Stimulated activated CD4-positive, alpha-beta T cell treated with anti-CD3 and anti-CD28 coated beads, TNF-alpha, amount 100 ng/mL, for 48 hours (primary cell): ENCODE results near the gene COL19A1.

ENCODE experiments used
- DNase-seq, 3 donors: peaks; one replicate each; pipeline ENCODE4 v3.0.0-alpha.2; 2020; ENCODE audit warnings: low read depth in 3 of 3

The COL19A1 gene

DNA sequence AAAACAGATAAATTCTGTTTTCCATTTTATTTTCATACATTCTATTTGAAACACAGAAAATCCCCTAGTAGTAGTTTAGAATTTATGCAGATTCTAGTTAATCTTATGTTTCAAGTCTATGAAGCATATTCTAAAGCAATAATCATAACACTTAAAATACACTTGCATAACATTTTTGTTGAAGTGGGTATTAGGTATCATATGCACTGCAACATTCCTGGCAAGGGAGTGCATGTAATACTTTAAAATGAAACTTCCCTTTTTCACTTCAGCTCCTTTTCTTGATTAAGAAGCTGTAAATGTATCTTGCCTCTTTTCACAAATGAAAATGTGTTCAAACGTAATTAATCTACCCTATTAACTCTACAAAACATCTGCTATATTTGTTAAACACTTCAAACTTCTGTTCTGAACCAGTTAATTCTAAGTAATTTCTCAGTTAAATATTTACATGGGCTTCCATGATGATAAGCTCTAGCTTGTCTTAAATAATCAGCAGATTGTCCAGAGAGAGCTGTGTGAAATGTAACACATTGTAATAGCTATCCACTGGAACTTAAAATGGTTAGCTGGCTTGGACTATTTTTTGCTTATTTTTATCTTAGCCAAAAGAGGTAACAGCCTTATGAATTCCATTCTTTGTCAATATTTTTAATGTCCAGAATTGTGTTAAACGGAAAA, 192.8 kb downstream of the COL19A1 start:
- no peak for DNase-seq

- no peak for DNase-seq
Measured at GRCh38 chr6:70060680-70061079, 194.3 kb downstream of the COL19A1 start.

GRCh38 chr6:70061546-70061945, 195.2 kb downstream of the COL19A1 start:
- no peak for DNase-seq

- DNase-seq, result no peak
Measured at GRCh38 chr6:70062010-70062409, 195.7 kb downstream of the COL19A1 start.

- no peak for DNase-seq
Measured at GRCh38 chr6:70072540-70073179, 206.3 kb downstream of the COL19A1 start.

DNA sequence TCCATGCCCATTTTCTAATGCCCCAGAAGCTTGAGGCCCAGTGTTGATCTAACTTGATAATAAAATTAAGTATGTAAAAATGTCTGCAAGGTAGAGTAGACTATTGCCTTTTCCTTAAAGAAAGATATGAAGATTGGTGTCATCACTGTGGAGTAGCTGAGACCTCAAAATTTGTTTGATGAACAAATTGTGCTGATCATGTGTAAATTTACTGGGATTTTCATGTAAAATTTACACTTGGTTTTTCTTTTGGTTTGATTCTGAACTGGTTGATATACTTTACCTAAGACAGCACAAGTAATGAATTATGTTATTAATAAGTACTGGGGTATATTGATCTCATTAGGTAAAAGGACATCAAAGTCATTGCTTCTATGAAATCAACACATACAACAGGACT, 207.3 kb downstream of the COL19A1 start:
- no peak for DNase-seq

DNA sequence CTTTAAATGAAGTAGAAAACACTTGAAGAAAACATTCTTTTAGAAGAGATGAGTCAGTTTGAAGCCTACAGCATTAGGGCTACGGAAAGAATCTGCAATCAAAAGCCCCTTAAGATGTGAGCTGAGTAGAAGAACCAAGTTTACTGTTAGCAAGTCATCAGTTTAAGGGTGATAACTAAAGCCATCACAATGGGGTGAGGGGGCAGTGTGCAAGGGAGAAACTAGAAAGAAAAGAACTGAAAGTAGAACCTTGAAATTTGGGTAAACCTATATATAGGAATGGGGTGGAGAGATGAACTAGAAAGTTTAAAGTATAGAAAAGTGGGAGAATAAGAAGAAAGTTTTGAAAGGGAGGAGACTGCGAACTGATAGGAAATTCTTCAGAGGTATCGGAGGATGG, 212.9 kb downstream of the COL19A1 start:
- no peak for DNase-seq

DNA sequence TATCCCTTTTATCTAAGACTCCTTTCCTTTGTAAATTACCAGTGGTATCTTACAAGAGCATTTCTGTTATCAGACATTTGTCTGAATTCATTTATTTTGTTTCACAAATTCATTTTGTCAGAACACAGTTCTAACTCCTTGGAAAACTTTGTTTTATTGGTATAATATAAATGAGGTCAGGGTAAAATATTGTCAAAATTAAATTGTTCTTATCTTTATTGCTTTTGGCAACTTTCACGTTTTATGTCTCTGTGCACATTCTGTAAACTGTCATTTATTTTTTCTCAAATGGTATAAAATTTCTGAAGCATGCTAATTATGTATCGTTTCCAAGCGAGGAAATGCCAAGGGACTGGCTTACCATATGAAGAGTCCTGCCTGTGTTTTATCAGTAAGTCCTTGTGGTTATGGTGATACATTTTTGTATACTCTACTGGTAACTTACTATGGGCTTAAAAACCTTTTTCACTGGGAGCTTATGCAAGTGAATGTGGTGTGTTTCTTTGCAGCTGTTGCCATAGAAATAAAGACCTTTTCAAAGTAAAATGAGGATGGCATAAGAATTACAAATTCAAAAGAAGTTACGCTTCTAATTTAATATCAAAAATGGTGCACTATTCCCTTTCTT, 214.2 kb downstream of the COL19A1 start:
- no peak for DNase-seq

GRCh38 chr6:70082830-70083229, 216.5 kb downstream of the COL19A1 start:
- no peak for DNase-seq

GRCh38 chr6:70086806-70087205, 220.4 kb downstream of the COL19A1 start:
- no peak for DNase-seq

DNA sequence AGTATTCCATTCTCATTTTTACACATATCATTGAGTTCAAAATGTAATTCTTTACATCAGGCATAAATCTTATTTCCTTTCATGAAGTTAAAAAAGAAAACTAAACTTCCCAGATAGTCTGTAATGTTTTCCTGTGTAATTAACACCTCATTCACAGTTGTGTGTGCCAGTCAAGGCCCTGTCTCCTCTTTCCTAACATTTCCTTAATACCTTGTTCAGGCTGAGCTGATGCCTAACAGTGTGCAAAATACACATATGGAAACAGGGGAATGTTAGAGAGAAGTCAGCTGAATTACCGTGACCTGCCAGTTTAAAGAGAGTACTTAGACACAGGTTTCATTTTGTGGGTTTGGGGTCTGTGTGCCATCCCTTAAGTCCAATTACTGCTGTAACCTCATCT, 227.8 kb downstream of the COL19A1 start:
- DNase-seq, result no peak

GRCh38 chr6:70099732-70100131, 233.4 kb downstream of the COL19A1 start:
- no peak for DNase-seq

DNA sequence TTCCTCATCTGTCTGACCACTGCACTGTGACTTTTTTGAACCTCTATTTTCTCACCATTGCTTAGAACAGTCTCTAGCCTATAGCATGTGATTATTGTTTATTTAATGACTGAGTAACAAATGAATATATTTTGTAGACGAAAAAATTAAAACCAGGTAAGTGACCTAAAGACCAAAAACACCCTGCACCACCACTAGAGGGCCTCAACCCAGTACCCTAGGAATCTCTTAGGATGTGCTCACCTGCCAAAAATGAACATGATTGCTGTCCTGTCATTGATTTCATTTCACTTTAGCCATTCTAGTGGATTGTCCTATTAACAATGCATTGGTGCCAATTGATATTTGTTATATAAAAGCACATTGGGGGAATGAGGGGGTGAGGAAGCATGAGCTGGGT, 237.4 kb downstream of the COL19A1 start:
- DNase-seq, result no peak

DNA sequence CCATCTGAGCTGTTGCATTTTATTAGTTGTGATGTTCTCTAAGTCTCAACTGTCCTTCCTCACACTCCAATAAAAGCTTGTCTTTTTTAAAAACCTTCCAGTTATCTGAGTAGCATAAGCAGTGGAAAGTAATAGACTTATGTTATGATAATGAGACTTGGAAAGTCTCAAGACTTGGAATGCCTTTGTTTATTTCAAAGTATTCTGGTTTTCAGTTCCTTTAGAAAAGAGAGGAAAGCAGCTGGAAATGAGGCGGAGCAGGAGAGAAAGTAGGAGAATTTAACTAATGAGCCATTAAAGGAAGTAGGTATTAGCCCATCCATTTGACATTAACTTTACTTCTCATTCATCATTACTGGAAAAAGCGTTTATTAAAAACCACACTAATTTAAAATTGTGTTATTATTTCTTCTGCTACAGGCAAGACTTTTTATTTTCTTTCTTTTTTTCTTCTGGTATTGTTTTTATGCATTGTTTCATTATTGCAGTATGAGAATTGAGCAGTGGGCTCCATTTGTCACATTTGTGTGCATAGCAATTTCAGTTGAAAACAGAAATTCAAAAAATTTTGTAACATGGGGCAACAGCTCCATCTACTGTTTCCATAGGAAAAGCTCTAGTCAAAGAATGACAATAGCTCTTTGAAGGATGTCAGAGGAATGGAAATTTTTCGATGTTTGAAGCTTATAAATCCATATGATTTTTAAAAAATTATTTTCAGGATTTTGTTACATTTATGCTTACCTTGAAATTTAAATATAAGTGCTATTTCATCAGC, 241.7 kb downstream of the COL19A1 start:
- DNase-seq, result no peak

DNA sequence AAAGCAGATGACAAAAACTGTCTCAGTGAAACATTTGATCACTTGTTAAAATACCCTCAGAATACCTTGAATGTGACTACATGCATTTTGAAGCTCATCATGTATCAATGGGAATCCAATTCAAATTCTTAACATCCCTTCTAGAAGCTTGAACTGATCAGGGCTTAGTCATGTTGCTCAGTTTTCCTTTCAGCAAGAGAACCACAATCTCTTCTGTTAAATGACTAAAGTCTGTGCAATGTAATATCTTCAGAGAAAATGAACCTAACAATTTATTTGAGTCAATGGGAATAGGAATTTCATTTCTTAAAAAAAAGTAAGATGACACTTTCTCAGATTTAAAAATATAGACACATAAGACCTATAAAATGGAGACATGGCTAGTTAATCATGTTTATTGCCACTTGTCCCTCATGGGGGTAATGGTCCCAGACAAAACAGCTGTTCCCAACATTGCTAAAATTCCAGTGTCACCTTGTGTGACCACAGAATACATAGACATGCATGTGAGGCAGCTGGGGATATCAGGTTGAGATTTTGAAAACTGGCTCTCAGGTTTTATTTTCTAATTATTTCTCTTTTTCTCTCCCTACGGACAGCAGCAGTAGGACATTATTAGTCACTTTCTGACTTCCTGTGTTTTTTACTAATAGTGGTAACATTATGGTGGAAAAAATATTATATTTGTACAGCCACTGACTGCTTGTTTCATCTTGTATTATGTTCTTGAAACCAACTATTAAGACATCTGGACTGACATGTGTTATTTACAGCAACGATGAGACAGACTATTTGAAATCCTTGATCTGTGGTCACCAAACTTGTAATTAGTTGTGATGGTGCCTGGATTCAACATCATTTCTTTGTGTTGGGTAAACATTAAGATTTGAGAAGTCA, 244.0 kb downstream of the COL19A1 start:
- DNase-seq, result no peak

DNA sequence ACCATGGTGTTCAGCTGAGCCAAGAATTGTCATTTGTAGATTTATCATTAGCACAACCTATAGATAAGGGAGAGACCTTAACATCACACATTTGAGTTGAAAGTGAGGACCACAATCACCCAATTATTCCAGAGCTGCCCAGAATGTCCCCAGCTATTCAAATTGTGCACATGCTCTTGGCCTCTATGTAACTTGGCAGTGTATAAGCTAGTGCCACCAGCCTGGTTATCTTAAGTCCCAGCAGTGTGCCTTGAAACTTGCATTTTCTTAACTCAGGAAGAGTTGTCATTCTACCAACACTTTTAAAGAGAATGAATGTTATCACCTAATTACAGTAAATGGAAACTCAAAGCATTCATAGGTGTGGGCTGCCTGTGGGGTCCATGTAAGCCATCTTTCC, 245.4 kb downstream of the COL19A1 start:
- DNase-seq, result no peak

DNA sequence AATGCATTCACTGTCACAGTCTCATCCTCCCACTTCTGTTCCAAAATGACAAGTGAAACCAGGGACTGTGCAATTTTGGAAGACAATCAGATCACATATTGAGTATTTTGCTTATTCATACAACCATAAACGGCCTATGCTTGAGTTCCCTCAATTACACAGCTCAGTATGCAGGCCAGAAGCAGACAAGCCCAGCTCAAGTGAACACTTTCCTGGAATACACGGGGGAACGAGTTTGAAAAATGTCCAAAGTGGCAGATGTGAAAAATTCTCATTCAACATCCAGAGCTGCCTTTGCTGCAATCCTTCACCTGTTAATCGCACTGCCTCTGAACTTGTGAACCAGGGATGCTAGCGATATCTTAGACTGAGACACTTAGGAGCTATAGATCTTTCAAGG, 246.4 kb downstream of the COL19A1 start:
- no peak for DNase-seq

DNA sequence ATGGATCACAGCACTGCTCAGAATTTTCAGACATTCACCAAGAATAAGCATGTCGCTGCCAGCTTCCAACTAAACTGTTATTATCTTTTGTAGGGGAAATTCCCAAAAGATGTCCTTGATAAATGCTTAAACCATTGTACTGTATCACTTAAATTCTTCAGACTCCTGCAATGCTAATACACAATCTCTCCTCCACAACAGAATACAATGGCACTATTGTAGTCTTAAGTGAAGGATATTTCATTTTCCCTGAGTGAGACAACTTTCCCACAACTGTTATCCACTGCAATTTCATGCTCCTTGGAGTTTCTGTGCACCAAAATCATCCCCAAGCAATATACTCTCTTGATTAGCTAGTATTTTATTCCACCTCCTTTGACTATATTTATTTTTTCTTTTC, 246.8 kb downstream of the COL19A1 start:
- DNase-seq, result no peak

- no peak for DNase-seq
Measured at GRCh38 chr6:70118670-70119069, 252.3 kb downstream of the COL19A1 start.

DNA sequence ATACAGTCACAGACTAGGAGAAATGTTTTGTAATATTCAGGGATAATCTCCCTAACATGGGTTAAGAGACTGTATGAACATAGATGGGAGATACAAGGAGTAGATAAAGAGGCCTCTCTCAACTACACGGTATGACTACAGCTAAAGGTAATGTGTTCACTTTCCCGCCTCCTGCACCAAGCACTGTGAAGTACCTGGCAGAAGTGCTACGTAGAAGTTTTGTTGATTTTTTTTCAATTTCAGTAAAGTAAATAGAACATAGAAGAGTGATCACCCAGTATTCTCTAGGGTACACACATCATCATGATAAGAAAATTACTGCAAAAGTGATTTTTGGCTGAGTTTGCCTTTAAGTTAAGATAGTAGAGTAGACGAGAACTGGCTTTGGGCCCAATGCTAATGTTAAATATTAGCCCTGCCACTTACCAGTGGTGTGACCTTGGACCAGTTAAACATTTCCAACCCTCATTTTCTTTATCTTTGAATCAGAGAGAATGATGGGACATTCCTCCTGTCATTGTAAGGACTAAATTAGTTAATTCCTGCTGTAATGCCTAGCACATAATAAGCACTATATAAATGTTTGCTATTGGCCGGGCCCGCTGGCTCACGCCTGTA, 253.0 kb downstream of the COL19A1 start:
- DNase-seq, result no peak

DNA sequence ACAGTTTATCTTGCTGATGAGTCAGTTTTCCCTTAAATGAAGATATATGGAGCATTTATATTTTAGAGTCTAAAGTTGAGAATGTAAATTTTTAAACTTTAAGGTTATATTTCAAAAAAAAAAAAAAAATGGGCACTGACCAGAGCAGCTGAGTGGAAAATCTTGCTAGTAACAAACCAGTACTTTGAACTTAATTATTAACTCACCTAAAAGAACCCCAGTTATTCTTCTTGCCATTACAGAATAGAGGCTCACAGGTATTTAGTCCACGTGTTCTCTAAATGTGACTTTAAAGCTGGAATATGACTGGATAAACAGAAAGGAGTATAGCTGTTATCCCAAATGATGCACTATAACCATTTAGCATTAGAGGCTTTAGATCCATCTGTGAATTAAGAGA, 258.1 kb downstream of the COL19A1 start:
- DNase-seq, result no peak
